Fibroblast of villous mesenchyme (primary cell): ENCODE data around the gene CITED4. TPM values are rescaled to one million over a fixed set of nuclear protein-coding genes. Genes with fewer than 3 reads are reported as not detected.

Source experiments
- DNase-seq: peaks from one replicate; pipeline ENCODE4 v3.0.0-alpha.2; 2010; ENCODE audit warnings: low read depth
- H3K4me3 ChIP-seq: 2 replicates; pipeline ENCODE4 v1.5.1; 2011; ENCODE audit warnings: low read depth, mild to moderate bottlenecking, low read length
- total RNA-seq: library from RNA; depleted of rRNA; stranded (reverse); fragments of >200 nt; gene quantifications from 2 replicates; pipeline ENCODE4 v1.2.3, GENCODE V29; 2012
- TF ChIP-seq, protein P1 (sequence below): IDR thresholded peaks from 2 replicates; pipeline ENCODE4 v1.5.1; 2012; ENCODE audit warnings: low read depth, mild to moderate bottlenecking, low read length; ENCODE audit not compliant: insufficient read depth

The CITED4 gene
- total RNA-seq, 1 donor: 1.7 TPM

GRCh38 chr1:40887652-40888051 lies 25.5 kb upstream of the CITED4 start:
- H3K4me3 ChIP-seq: no peak overlapping the region
- no peak for DNase-seq
- TF ChIP-seq, protein P1, sequence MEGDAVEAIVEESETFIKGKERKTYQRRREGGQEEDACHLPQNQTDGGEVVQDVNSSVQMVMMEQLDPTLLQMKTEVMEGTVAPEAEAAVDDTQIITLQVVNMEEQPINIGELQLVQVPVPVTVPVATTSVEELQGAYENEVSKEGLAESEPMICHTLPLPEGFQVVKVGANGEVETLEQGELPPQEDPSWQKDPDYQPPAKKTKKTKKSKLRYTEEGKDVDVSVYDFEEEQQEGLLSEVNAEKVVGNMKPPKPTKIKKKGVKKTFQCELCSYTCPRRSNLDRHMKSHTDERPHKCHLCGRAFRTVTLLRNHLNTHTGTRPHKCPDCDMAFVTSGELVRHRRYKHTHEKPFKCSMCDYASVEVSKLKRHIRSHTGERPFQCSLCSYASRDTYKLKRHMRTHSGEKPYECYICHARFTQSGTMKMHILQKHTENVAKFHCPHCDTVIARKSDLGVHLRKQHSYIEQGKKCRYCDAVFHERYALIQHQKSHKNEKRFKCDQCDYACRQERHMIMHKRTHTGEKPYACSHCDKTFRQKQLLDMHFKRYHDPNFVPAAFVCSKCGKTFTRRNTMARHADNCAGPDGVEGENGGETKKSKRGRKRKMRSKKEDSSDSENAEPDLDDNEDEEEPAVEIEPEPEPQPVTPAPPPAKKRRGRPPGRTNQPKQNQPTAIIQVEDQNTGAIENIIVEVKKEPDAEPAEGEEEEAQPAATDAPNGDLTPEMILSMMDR: no peak

DNA sequence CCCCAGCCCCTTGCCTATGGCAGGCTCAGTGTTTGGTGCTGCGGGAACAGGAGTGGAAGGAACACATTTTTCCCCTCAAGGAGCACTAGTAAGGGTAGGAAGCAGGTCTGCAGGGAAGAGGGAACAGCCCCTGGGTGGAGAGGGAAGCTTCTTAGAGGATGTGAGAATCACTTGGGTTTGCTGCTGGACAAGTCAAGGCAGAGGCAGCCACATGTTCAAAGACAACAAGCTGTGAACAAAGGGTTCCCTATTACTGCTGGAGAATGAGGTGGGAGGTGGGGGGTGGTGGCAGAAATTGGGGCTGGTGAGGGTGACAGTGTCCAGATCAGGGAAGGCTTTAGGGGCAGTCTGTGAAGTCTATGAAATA lies 24.8 kb upstream of the CITED4 start:
- TF ChIP-seq, protein P1: no peak
- no peak for DNase-seq
- H3K4me3 ChIP-seq: no peak overlapping the region

DNA sequence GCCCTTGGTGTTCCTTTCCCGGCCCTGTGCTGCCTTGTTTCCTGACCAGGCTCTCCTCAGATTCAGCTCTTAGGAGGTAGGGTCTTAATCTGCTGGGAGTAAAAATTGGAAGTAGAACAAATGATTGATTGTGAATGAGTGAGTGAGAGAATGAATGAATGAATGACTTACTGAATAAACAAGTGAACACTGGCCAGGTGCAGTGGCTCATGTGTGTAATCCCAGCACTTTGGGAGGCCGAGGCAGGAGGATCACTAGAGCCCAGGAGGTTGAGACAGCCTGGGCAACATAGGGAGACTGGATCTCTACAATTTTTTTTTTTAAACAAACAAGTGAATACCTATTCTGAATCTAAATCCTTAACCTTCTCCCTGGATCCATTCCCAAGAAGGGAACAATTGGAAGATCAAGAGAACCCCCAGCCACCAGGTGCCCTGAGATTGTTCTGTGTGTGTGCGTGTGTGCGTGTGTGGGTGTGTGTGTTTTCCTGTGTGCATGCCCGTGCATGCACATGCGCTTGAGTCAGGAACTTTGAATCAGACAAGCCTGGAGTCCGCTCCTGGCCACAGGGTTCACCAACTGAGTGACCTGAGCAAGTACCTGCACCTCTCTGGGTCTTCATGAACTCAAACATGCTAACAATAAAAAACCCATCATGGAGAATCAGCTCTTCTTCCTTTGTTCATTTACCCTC lies 24.3 kb upstream of the CITED4 start:
- DNase-seq: no peak
- TF ChIP-seq, protein P1: no peak
- no peak overlapping the region for H3K4me3 ChIP-seq

GRCh38 chr1:40884055-40884795 lies 22.1 kb upstream of the CITED4 start:
- H3K4me3 ChIP-seq: peak overlapping the region; percentile 25
- TF ChIP-seq, protein P1: no peak
- DNase-seq: no peak

- TF ChIP-seq, protein P1: no peak
- H3K4me3 ChIP-seq: no peak overlapping the region
- no peak for DNase-seq
Measured at GRCh38 chr1:40880813-40881549, 18.8 kb upstream of the CITED4 start.

DNA sequence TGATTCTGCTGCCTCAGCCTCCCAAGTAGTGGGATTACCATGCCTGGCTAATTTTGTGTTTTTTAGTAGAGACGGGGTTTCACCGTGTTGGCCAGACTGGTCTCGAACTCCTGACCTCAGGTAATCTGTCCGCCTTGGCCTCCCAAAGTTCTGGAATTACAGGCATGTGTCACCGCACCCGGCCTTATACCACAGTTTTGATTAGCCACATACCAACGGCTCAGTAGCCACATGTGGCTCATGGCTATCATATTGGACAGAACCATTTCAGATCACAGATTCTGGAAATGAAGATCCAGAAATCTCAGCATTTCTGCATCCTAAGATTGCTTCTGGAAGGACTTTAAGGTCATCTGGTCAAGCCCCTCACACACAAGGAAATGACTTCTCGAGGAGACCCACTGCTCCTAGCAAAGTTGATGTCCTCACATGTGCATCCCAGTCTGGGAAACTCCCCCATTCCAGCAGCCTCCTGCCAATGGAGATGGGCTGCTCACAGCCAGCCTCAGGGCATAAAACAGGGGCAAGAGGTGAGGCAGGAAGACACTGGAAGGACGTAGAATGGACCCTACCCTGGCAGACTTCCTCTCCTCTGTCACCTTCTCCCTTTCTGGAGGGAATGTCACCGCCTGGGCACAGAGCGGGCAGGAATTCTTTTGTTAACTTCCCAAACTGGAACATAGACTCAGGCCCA lies 17.5 kb upstream of the CITED4 start:
- TF ChIP-seq, protein P1: no peak
- no peak for DNase-seq
- no peak overlapping the region for H3K4me3 ChIP-seq
